Stomach smooth muscle (tissue), 2 donors: ENCODE results near the gene HSFX3.
A peak's percentile ranks its signal among the peaks of the same experiment; 100 is the strongest.
"Not testable (repeated sequence)": the region's sequence is repeated elsewhere in the genome, so short reads cannot be mapped to it uniquely, and the experiment has no call there.

Experiments
- H3K27ac ChIP-seq: one replicate; pipeline ENCODE4 v1.7.0; 2013; ENCODE audit warnings: mild to moderate bottlenecking, low read length, inconsistent platforms
- H3K27me3 ChIP-seq, 2 donors: one replicate each; pipeline ENCODE4 v1.7.0; 2013; ENCODE audit warnings: low read length in 2 of 2; ENCODE audit not compliant: insufficient read depth in 2 of 2, control insufficient read depth in 1 of 2
- H3K36me3 ChIP-seq, 2 donors: one replicate each; pipeline ENCODE4 v1.7.0; 2013; ENCODE audit warnings: low read length in 2 of 2; ENCODE audit not compliant: control insufficient read depth in 2 of 2, insufficient read depth in 2 of 2
- H3K4me1 ChIP-seq: one replicate; pipeline ENCODE4 v1.7.0; 2013; ENCODE audit warnings: low read length; ENCODE audit not compliant: control insufficient read depth, insufficient read depth
- H3K4me3 ChIP-seq, 2 donors: one replicate each; pipeline ENCODE4 v1.7.0; 2013; ENCODE audit warnings: low read length in 2 of 2
- H3K9ac ChIP-seq, 2 donors: one replicate each; pipeline ENCODE4 v1.7.0; 2013; ENCODE audit warnings: low read length in 2 of 2, mild to moderate bottlenecking in 1 of 2
- H3K9me3 ChIP-seq, 2 donors: one replicate each; pipeline ENCODE4 v1.7.0; 2013; ENCODE audit warnings: low read length in 2 of 2; ENCODE audit not compliant: control insufficient read depth in 2 of 2
- donor health status: healthy.
- donor health status: Pancreatic carcinoma.

The HSFX3 gene

DNA sequence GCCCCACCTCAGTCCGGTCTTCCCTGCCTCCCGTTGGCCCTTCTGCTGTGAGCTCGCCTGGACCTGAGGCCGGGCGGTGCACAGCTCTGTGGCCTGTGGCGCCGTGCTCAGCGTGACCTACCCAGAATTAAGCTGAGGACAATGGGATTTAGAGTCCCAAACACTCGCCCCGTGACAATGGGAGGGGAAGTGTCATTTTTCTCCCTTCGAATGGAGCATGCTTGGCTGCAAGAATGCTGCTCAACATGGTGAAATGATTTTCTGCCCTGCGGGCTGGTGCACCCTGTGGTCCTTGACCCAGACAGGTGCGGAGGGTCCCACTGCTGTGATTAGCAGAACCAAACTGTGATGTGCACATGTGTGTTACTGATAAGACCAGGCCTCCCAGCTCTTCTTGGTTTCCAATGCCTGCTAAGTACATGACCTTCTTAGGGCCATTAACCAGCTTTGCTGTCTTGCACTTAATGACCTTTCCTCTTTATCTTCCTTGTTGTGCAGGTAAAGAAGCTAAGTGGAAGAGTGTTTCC is 8.1 kb downstream of the HSFX3 start:
- H3K27ac ChIP-seq = peak overlapping the region; percentile 91
- peak overlapping the region; percentile 88 to 89 for H3K9ac ChIP-seq
- peaks cover 9% of the 10 kb centered on the region for H3K4me1 ChIP-seq
- H3K9me3 ChIP-seq = no peaks in the 10 kb centered on the region
- no peaks in the 10 kb centered on the region for H3K36me3 ChIP-seq
- H3K27me3 ChIP-seq = no peaks in the 10 kb centered on the region
- peak overlapping the region; percentile 77 to 81 for H3K4me3 ChIP-seq

DNA sequence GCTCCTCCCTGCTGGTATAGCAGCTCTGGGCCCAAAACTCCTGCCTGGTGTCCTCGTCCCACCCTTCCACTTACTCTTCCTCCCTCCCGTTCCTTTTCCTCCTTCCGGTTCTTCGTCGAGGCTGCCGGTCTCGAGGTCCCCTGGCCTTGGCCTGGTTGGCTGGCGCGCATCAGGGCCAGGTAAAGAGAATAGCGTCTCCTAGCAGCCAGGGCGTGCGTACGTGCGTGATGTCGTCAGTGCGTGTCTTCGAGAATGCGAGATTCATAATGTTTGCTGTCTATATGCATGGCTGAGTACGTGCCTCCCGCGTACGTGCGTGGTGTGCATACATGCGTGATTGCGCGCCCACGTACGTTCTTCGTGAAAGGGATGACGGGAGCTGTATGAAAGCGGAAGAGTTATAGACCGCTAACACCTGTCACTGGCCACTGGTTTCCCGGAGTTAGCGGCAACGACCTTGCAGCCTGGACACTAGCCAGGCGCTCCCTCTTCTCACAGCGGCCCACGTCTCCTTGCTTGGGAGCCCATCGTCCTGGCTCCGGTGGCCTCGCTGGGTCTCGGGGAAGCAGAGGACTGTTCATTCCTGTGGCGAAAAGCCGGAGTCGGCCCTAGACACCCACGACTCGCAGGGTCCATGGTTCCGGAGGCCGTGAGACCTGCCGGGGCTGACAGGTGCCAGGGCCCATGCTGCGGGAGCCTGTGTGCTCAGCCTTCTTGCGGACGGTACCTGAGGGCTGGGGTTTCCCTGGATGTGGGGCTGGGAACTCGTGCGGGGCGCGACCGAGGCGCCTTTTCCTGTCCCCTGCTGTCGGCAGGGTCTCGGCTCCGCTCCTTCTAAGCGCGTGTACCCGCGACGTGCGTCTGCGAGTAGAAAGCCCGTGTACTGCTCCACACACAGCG is 8.9 kb downstream of the HSFX3 start, which contains the start of gene EOLA1:
EOLA1 (plus strand) TSS at position 392 of the 900 bp plus-strand sequence. CDS start 4,619 bp downstream, outside the sequence.
- peak within 1 kb of the TSS; percentile 88 to 89 for H3K9ac ChIP-seq
- H3K9me3 ChIP-seq = no peaks in the 10 kb centered on the region
- peaks cover under 1 to 2% of the 10 kb centered on the region in 2 donors for H3K36me3 ChIP-seq
- H3K4me1 ChIP-seq = peaks cover 9% of the 10 kb centered on the region
- H3K27me3 ChIP-seq = no peaks in the 10 kb centered on the region
- H3K4me3 ChIP-seq = peak within 1 kb of the TSS; percentile 77 to 81
- H3K27ac ChIP-seq = peak within 1 kb of the TSS; percentile 91

DNA sequence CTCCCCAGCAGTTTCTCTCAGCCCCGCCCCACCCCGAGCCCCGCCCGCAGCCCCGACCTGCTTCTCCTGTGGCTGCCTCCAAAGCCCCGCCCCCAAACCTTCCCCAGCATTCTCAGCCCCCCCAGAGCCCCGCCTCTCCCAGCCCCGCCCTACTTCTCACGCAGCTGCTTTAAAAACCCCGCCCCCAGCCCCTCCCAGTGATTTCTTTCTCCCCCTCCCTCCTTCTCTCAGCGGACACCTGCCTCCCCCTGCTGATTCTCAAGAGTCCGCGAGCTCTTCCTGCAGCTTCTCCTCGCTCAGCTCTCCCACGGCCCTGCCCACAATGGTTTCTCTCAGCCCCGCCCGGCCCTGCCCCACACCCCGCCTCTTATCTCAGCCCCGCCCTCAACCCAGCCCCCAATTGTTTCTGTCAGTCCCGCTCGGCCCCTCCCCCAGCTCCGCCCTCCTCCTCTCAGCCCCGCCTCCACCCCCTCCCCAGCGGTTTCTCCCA is 9.5 kb downstream of the HSFX3 start:
- Histone ChIP-seq H3K27ac (peak overlapping the region; percentile 91), H3K9me3 (no peaks in the 10 kb centered on the region), H3K9ac (peak overlapping the region in 1 of 2 donors; percentile 88)

DNA sequence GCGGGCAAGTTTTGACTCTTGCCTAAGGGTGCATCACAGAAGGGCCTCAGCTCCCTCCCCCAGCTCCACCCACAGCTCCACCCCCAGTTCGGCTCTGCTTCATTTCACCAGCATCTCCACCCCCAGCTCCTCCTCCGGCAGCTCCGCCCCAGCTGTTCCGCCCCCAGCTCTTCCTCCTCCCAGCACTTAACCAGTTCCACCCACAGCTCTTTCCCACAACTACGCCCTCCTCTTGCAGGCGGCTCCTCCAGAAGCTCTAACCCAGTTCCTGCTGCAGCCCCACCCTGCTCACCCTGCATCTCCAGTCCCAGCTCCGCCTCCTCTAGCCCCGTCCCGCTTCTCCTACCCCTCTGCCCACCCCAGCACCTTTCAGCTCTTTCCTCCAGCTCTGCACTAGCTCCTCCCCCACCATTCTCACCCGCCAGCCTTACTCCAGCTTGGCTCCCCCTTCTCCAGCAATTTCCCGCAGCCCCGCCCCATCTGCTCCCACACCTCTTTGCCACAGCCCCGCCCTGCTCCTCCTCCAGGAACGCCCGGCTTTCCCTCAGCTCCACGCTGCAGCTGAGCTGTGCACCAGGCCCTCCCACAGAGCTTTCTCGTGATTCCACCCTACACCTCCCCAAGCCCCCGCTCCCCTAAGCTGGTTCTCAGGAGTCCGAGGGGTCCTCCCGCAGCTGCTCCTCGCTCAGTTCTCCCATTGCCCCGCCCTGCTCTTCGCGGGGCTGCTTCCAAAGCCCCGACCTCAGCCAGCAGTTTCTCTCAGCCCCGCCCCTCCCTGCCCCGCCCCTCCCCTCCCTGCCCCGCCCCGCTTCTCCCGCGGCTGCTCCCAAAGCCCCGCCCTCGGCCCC is 10.2 kb downstream of the HSFX3 start:
- H3K27me3 ChIP-seq = no peaks in the 10 kb centered on the region
- H3K4me3 ChIP-seq = peak overlapping the region; percentile 35 to 64
- no peaks in the 10 kb centered on the region for H3K9me3 ChIP-seq
- no peak overlapping the region for H3K9ac ChIP-seq
- H3K36me3 ChIP-seq = peaks cover 2 to 3% of the 10 kb centered on the region in 2 donors
- peaks cover 9% of the 10 kb centered on the region for H3K4me1 ChIP-seq
- H3K27ac ChIP-seq = peak overlapping the region; percentile 46

More for the DNA sequence above, 9.5 kb downstream of the HSFX3 start:
- Histone ChIP-seq H3K4me3 (peak overlapping the region; percentile 77 to 81), H3K27me3 (no peaks in the 10 kb centered on the region), H3K36me3 (peaks cover 2 to 3% of the 10 kb centered on the region in 2 donors), H3K4me1 (peaks cover 9% of the 10 kb centered on the region)

DNA sequence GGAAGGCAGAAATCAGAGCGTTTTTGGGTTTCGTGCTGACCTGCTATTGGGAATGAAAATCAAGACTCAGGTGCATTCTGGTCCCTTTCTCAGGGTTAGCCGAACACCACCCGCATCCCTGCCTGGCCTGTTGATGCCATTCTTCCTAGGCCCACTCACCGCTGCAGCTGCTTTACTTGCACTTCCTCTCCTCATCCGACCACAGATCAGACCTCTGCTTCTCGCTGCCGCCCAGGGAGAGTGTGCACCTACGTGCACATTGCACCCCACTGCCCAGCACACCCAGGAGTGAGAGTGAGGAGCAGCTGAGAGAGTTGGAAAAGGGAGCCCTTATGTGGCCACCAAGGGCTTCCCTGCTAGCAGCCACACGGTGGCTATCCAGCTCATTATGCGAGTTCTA is 12.2 kb downstream of the HSFX3 start:
- not testable (repeated sequence) for H3K36me3 ChIP-seq, H3K4me3 ChIP-seq, H3K27me3 ChIP-seq, H3K9me3 ChIP-seq, H3K9ac ChIP-seq, H3K4me1 ChIP-seq, H3K27ac ChIP-seq

DNA sequence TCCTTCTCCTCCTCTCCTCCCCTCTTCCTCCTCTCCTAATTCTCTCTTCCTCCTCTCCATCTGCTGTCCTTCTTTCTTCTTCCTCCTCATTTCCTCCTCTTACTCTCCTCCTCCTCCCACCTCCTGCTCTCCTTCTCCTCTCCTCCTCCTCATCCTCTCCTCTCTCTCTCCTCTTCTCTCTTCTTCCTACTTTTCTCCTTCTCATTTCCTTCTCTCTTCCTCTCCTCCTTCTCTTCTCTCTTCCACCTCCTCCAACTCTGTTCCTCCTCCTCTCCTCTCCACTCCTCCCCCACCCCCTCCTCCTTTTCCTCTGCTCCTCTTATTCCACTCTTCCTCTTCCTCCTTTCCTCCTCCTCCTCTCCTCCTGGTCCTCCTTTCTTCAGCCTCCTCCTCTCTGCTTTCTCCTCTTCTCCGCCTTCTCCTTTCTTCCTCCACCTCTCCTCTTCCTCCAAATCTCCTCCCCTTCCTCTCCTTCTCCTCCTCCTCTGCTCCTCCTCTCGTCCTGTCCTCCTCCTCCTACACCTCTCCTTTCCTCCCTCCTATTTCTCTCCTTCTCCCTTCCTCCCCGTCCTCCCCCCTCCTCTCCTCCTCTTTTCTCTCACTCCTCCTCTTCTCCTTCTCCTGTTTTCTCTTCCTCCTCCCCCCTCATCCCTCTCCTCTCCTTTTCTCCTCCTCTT is 14.7 kb downstream of the HSFX3 start:
- not testable (repeated sequence) for H3K9ac ChIP-seq, H3K4me3 ChIP-seq, H3K36me3 ChIP-seq

DNA sequence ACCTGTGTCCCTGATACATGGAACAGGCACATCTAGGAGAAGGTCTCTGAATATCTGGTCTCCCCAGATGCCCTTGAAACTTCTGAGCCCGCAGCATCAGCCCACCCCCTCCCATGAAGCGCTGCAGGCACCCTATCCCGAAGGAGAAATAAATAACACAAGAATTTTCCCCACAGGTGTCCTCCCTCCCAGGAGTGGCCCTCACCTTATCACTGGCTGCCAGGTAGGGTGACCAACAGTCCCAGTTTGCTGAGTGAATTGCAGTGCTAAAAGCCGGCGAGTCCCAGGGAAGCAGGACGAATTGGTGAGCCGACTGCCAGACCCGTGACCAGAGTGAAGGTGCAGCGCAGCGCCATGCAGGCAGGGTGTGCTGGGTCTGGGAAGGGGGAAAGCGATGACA is 15.7 kb downstream of the HSFX3 start:
- H3K9me3 ChIP-seq, H3K36me3 ChIP-seq, H3K9ac ChIP-seq, H3K27ac ChIP-seq, H3K4me3 ChIP-seq, H3K4me1 ChIP-seq, H3K27me3 ChIP-seq: not testable (repeated sequence)

More for the DNA sequence above, 14.7 kb downstream of the HSFX3 start:
- not testable (repeated sequence) for H3K27ac ChIP-seq, H3K4me1 ChIP-seq, H3K9me3 ChIP-seq, H3K27me3 ChIP-seq

DNA sequence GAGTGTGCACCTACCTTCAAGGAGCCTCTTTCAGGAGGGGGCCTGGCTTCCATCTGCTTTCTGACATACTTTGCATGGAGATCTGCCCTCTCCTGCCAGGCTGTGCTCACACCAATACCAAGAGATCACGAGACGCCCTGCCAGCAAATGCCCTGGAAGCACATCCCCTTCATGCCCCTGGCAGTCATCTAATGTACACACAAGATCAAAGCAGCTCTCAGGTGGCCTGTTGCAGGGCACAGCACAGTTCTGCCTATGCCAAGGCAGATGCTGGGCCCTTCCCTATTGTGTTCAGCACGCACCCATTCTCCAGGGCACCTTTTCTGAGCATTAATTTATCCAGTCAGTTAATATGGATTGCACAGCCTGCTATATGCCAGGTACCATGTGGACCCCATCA is 16.9 kb downstream of the HSFX3 start:
- not testable (repeated sequence) for H3K9me3 ChIP-seq, H3K4me3 ChIP-seq, H3K9ac ChIP-seq, H3K27ac ChIP-seq, H3K36me3 ChIP-seq, H3K27me3 ChIP-seq, H3K4me1 ChIP-seq

DNA sequence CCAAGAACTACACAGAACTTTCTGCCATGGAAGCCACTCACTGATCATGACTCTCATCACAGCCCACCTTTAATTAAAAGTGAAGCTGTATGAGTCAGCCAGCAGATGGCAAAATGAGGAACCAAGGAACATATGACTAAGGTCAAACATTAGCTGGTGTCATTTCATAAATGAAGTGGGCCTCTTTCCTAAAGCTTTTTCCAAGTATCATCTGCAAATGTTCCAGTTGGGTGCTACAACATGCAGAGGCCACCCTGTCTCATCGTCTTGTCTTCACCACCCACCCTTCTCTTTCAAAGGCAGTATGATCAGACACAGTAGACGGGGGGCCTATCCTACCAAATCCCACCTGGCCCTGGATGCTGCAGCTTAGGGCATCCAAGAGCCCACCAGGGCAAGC is 18.1 kb downstream of the HSFX3 start:
- peaks cover 3% of the 10 kb centered on the region in 2 donors for H3K36me3 ChIP-seq
- H3K9ac ChIP-seq = no peak overlapping the region
- no peaks in the 10 kb centered on the region for H3K9me3 ChIP-seq
- no peak overlapping the region for H3K27ac ChIP-seq
- H3K4me3 ChIP-seq = no peak overlapping the region
- peaks cover 0 to 2% of the 10 kb centered on the region in 2 donors for H3K27me3 ChIP-seq
- peaks cover 2% of the 10 kb centered on the region for H3K4me1 ChIP-seq

DNA sequence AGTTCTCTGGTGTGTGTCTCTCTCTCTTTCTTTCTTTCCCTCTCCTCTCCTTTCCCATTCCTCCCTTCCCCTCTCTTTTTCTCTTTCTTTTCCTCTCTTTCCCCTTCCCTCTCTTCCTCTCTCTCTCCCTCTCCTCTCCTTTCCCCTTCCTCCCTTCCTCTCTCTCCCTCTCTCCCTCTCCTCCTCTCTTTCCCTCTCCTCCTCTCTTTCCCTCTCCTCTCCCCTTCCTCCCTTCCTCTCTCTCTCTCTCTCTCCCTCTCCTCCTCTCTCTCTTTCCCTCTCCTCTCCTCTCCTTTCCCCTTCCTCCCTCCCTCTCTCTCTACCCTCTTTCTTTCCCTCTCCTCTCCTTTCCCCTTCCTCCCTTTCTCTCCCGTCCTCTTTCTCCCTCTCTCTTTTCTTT is 21.3 kb downstream of the HSFX3 start:
- Histone ChIP-seq H3K27ac (no peak overlapping the region), H3K9me3 (no peaks in the 10 kb centered on the region)

More for the DNA sequence above, 21.3 kb downstream of the HSFX3 start:
- no peak overlapping the region for H3K9ac ChIP-seq
- H3K4me1 ChIP-seq = peaks cover 2% of the 10 kb centered on the region
- H3K36me3 ChIP-seq = peaks cover 0 to 2% of the 10 kb centered on the region in 2 donors
- no peak overlapping the region for H3K4me3 ChIP-seq
- peaks cover 0 to 3% of the 10 kb centered on the region in 2 donors for H3K27me3 ChIP-seq
